A673 (cell line): ENCODE data around the gene PYCR2. TPM values are rescaled to one million over a fixed set of nuclear protein-coding genes. Genes with fewer than 3 reads are reported as not detected.

Experiments
- BruUV-seq: library from RNA; stranded (reverse); fragments of 400-500 nt; replicated peaks from 2 replicates; lab custom pipeline; 2021; lab: Mats Ljungman, UMichigan
- CTCF ChIA-PET: fragments of 300-600 bp; sonication (Branson Sonifier 250); formaldehyde crosslinking; loops from one replicate; lab custom pipeline; 2022; ENCODE audit warnings: antibody characterized with exemption; lab: Charles Lee
- POLR2A ChIA-PET: fragments of 300-600 bp; sonication (Branson Sonifier 250); formaldehyde crosslinking; loops from one replicate; lab custom pipeline; 2022; ENCODE audit warnings: antibody characterized with exemption; ENCODE audit not compliant: low non-redundant PET; lab: Charles Lee
- DNase-seq: peaks from one replicate; pipeline ENCODE4 v3.0.0-alpha.2; 2015; ENCODE audit warnings: low spot score
- H3K27ac ChIP-seq: fragments of 200-600 bp; sonication (generic); 2 replicates; pipeline ENCODE4 v1.5.1; 2016; ENCODE audit warnings: mixed run types, low read depth, mild to moderate bottlenecking, mixed read lengths, antibody characterized with exemption, low read length; ENCODE audit not compliant: poor library complexity, severe bottlenecking
- H3K27me3 ChIP-seq: fragments of 200-600 bp; sonication (generic); replicated peaks from 2 replicates; pipeline ENCODE4 v1.6.1; 2017; ENCODE audit warnings: mixed run types, low read depth, mild to moderate bottlenecking, mixed read lengths, antibody characterized with exemption, low read length; ENCODE audit not compliant: insufficient read depth, poor library complexity
- H3K36me3 ChIP-seq: fragments of 200-600 bp; sonication (generic); 2 replicates; pipeline ENCODE4 v1.6.1; 2016; ENCODE audit warnings: mixed run types, mild to moderate bottlenecking, mixed read lengths, antibody characterized with exemption, low read length; ENCODE audit not compliant: insufficient read depth, poor library complexity, severe bottlenecking
- H3K4me1 ChIP-seq: fragments of 200-600 bp; sonication (generic); 2 replicates; pipeline ENCODE4 v1.6.1; 2017; ENCODE audit warnings: mixed run types, mild to moderate bottlenecking, mixed read lengths, antibody characterized with exemption, low read length; ENCODE audit not compliant: insufficient read depth, poor library complexity, severe bottlenecking
- H3K4me3 ChIP-seq: fragments of 200-600 bp; sonication (generic); 2 replicates; pipeline ENCODE4 v1.5.1; 2016; ENCODE audit warnings: low read depth, mixed run types, mild to moderate bottlenecking, mixed read lengths, low read length; ENCODE audit not compliant: poor library complexity, severe bottlenecking
- H3K9me3 ChIP-seq: fragments of 200-600 bp; sonication (generic); 2 replicates; pipeline ENCODE4 v1.6.1; 2016; ENCODE audit warnings: mixed run types, low read depth, mild to moderate bottlenecking, mixed read lengths, antibody characterized with exemption, low read length; ENCODE audit not compliant: poor library complexity, severe bottlenecking
- EZH2 ChIP-seq: fragments of 200-600 bp; sonication (generic); IDR thresholded peaks from 2 replicates; pipeline ENCODE4 v1.6.1; 2017; ENCODE audit warnings: borderline replicate concordance, low read depth, mild to moderate bottlenecking, mixed read lengths, antibody characterized with exemption, low read length; ENCODE audit not compliant: poor library complexity, severe bottlenecking
- intact Hi-C: fragments of 100-400 bp; cut with micrococcal nuclease; formaldehyde crosslinking; loops from one replicate; pipeline ENCODE4 v1.10.0; 2022; ENCODE audit not compliant: unreplicated experiment
- total RNA-seq: library from RNA; stranded (reverse); gene quantifications from 2 replicates; pipeline ENCODE4 v1.2.3, GENCODE V29; 2021
- TF ChIP-seq, protein P1 (sequence below): fragments of 300-800, 200-600 bp; sonication (generic); conservative IDR thresholded peaks from 2 replicates; pipeline ENCODE4 v1.5.1; 2017; ENCODE audit warnings: low read depth, mild to moderate bottlenecking, antibody characterized with exemption, low read length, moderate library complexity, mixed read lengths

The PYCR2 gene
- total RNA-seq, 1 experiment from 2014 or later, result 52.5 TPM

DNA sequence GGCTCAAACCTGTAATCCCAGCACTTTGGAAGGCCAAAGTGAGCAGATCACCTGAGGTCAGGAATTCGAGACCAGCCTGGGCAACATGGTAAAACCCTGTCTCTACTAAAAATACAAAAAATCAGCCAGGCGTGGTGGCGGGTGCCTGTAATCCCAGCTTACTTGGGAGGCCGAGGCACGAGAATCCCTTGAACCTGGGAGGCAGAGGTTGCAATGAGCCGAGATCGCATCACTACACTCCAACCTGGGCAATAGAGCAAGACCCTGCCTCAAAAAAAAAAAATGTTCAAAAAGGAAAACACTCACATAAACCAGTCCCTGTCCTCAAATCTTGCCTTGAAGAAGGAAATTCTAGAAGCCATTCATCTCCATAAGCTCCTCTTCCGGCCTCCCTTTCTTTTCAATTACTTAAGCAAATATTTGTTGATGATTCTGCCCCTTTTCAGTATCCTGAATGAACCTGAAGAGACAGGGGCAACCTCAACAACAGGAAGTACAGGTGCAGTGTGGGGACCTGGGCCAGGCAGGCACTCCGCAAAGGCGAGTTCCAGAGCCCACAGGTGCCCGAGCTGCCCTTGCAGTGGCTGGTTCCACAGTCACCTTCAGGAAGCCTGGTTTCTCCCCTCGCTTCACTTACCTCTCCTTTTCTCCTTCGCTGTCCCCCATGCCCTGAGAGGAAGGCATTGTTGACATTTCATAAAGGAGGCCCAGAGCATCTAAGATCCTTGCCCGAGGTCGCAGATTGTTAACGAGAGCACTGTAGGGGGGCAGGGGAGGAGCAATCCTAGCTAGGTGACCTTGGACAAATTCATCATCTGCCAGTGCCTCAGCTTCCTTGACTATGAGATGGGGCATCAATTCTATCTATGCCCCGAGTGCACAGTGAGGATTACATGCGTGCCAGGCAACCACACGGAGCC is 26.2 kb downstream of the PYCR2 start:
- Histone ChIP-seq H3K4me3 (no peak overlapping the region), H3K27me3 (no peaks in the 10 kb centered on the region), H3K36me3 (no peaks in the 10 kb centered on the region), H3K9me3 (no peaks in the 10 kb centered on the region), H3K4me1 (no peaks in the 10 kb centered on the region), H3K27ac (no peak overlapping the region)
- intact Hi-C loops, result no loop called here
- DNase-seq, result no peak
- no TSS peak for BruUV-seq
- ChIA-PET CTCF (no interaction called here), POLR2A (no interaction called here)
- TF ChIP-seq, protein P1, sequence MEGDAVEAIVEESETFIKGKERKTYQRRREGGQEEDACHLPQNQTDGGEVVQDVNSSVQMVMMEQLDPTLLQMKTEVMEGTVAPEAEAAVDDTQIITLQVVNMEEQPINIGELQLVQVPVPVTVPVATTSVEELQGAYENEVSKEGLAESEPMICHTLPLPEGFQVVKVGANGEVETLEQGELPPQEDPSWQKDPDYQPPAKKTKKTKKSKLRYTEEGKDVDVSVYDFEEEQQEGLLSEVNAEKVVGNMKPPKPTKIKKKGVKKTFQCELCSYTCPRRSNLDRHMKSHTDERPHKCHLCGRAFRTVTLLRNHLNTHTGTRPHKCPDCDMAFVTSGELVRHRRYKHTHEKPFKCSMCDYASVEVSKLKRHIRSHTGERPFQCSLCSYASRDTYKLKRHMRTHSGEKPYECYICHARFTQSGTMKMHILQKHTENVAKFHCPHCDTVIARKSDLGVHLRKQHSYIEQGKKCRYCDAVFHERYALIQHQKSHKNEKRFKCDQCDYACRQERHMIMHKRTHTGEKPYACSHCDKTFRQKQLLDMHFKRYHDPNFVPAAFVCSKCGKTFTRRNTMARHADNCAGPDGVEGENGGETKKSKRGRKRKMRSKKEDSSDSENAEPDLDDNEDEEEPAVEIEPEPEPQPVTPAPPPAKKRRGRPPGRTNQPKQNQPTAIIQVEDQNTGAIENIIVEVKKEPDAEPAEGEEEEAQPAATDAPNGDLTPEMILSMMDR, result no peak
- no peak for TF ChIP-seq EZH2

DNA sequence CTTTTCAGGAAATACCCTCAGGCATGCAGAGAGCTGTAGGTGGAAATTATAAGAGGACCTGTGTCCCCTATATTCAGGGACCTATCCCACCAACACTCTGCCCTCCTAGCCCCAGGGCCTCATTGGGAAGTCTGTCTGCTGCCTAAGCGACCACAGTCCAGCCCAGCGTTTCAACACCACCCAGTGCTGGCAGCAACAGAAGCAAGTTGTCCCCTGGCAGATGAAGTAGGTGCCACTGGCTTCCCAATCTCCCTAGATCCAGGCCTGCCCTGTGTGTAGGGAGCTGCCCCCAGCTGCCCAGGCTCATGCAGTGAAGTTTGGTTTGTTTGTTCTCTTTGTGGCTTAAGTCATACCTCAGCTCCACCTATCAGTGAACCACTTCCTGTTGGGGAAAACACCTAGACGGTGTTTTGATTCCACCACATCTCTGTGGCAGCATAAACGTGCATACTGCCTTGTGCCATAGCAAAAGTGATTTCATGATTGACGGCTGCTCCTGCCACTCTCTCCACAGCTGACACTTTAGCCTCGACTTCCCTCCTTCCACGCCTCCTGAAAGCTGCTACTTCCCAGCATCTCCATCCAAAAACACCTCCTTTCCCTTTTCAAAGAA is 27.0 kb downstream of the PYCR2 start:
- Histone ChIP-seq H3K36me3 (no peaks in the 10 kb centered on the region), H3K9me3 (no peaks in the 10 kb centered on the region), H3K27ac (no peak overlapping the region), H3K27me3 (no peaks in the 10 kb centered on the region), H3K4me1 (no peaks in the 10 kb centered on the region), H3K4me3 (no peak overlapping the region)
- DNase-seq, result no peak
- POLR2A ChIA-PET, result no interaction called here
- BruUV-seq, result no TSS peak
- intact Hi-C loops, result no loop called here
- CTCF ChIA-PET, result no interaction called here
- TF ChIP-seq, protein P1, result no peak
- TF ChIP-seq EZH2, result no peak

DNA sequence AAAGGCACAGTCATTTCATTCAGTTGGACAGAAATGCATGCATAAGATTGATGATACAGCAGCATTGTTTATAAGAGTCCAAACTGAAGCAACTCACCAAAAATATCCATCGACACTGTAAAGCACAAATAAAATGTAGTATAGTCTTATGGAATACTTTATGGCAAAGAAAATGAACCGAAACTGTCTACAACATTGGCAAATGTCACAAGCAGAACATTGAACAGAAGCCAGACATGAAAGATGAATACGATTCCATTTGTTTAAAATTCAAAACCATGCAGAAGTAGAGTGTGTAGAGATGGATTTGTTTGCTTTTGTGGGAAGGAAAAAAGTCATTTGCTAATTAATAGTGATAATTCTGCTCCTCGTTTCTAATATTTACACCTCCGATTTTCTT is 27.6 kb downstream of the PYCR2 start:
- Histone ChIP-seq H3K4me3 (no peak overlapping the region), H3K27ac (no peak overlapping the region), H3K36me3 (no peaks in the 10 kb centered on the region), H3K4me1 (no peaks in the 10 kb centered on the region), H3K27me3 (no peaks in the 10 kb centered on the region), H3K9me3 (no peaks in the 10 kb centered on the region)
- BruUV-seq, result no TSS peak
- CTCF ChIA-PET, result no interaction called here
- no peak for DNase-seq
- POLR2A ChIA-PET, result no interaction called here
- intact Hi-C loops, result no loop called here
- TF ChIP-seq EZH2, result no peak
- TF ChIP-seq, protein P1, result no peak
